ENCODE results near the gene PSMA6.

GRCh38 chr14:35306114-35306513, 13.9 kb downstream of the PSMA6 start:
- TF ChIP-seq GATA2 (IDR thresholded peaks at IDR 0.05; ENCODE audit: low read depth, low read length) (no peak), GATA3 (IDR thresholded peaks at IDR 0.05; ENCODE audit: low read depth, low read length) (no peak)

Data from SH-SY5Y (cell line).